ENCODE results near the gene ARRDC2.

DNA sequence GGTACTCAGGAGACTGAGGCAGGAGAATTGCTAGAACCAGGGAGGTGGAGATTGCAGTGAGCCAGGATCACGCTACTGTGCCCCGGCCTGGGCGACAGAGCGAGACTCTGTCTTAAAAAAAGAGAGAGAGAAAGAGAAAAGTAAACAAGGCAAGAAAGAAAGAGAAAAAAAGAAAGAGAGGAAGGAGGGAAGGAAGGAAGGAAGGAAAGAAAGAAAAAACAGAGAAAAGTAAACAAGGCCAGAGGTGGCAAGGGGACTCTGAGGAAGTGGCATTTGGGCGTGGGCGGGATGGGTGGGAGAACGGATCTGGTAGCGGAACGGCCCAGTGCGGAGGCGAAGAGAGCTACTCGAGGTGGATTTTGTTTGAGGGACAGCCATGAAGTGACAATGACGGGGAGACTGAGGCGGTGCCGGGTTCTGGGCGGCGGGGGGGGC, 7.5 kb upstream of the ARRDC2 start:
- TF ChIP-seq BCL6 (CRISPR knock-in tag; IDR thresholded peaks at IDR 0.05) (no peak), TGIF2 (CRISPR knock-in tag; IDR thresholded peaks at IDR 0.05) (no peak), SMAD3 (CRISPR knock-in tag; IDR thresholded peaks at IDR 0.05) (no peak), ZZZ3 (CRISPR knock-in tag; IDR thresholded peaks at IDR 0.05; ENCODE audit: borderline replicate concordance) (no peak), FLYWCH1 (CRISPR knock-in tag; IDR thresholded peaks at IDR 0.05) (no peak), JUND (CRISPR knock-in tag; IDR thresholded peaks at IDR 0.05) (no peak), RFXANK (CRISPR knock-in tag; IDR thresholded peaks at IDR 0.05) (no peak), NKX3-1 (CRISPR knock-in tag; IDR thresholded peaks at IDR 0.05) (no peak), CREB1 (IDR thresholded peaks at IDR 0.05) (no peak), CREB1 (CRISPR knock-in tag; IDR thresholded peaks at IDR 0.05) (no peak), NBN (conservative IDR thresholded peaks at IDR 0.05) (no peak), CEBPB (IDR thresholded peaks at IDR 0.05; ENCODE audit: borderline replicate concordance, low read depth, low read length) (no peak)
- TF ChIP-seq, protein P1, sequence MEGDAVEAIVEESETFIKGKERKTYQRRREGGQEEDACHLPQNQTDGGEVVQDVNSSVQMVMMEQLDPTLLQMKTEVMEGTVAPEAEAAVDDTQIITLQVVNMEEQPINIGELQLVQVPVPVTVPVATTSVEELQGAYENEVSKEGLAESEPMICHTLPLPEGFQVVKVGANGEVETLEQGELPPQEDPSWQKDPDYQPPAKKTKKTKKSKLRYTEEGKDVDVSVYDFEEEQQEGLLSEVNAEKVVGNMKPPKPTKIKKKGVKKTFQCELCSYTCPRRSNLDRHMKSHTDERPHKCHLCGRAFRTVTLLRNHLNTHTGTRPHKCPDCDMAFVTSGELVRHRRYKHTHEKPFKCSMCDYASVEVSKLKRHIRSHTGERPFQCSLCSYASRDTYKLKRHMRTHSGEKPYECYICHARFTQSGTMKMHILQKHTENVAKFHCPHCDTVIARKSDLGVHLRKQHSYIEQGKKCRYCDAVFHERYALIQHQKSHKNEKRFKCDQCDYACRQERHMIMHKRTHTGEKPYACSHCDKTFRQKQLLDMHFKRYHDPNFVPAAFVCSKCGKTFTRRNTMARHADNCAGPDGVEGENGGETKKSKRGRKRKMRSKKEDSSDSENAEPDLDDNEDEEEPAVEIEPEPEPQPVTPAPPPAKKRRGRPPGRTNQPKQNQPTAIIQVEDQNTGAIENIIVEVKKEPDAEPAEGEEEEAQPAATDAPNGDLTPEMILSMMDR (CRISPR knock-in tag; IDR thresholded peaks at IDR 0.05): no peak
